Endometrial microvascular endothelial cells (primary cell): ENCODE measurements around the gene TMEM25. TPM values are rescaled to one million over a fixed set of nuclear protein-coding genes. Genes with fewer than 3 reads are reported as not detected.
"Not testable (repeated sequence)": the region's sequence is repeated elsewhere in the genome, so short reads cannot be mapped to it uniquely, and the experiment has no call there.

Experiments used
- in situ Hi-C: cut with HindIII; loops from 2 replicates; pipeline ENCODE4 v1.10.0; 2017; ENCODE audit warnings: low sequenced_read_pairs, low pct_unique_long_range_greater_than_20kb; ENCODE audit errors: inconsistent ontology term
- total RNA-seq: library from RNA; depleted of rRNA; stranded (reverse); fragments of >200 nt; gene quantifications from one replicate; pipeline ENCODE4 v1.2.3, GENCODE V29; 2015; ENCODE audit errors: inconsistent ontology term

TMEM25 gene
- total RNA-seq, 1 donor from 2014 or later, result 30.3 TPM

GRCh38 chr11:118572061-118572980 lies 41.3 kb downstream of the TMEM25 start, which contains the start of gene ARCN1:
TSS of gene ARCN1 (plus strand) at chr11:118572409. CDS start at chr11:118572548, 139 bp downstream.
- in situ Hi-C loops, result no loop called here

- in situ Hi-C loops, result no loop called here
These were observed 42.1 kb downstream of the TMEM25 start for GRCh38 chr11:118572981-118573550.

- in situ Hi-C loops, result no loop called here
These were observed 43.6 kb downstream of the TMEM25 start for GRCh38 chr11:118574636-118575035.

- in situ Hi-C loops, result not testable (repeated sequence)
These were observed 47.0 kb downstream of the TMEM25 start for GRCh38 chr11:118577995-118578394.

GRCh38 chr11:118581057-118581456 lies 50.1 kb downstream of the TMEM25 start:
- in situ Hi-C loops, result no loop called here

Other genes with a start within 250 kb of the TMEM25 start
- gene CD3E, start 226.5 kb upstream of the TMEM25 start, total RNA-seq, result not detected
- gene CD3D, start 188.5 kb upstream of the TMEM25 start, total RNA-seq, result not detected
- not detected for gene CD3G, start 186.8 kb upstream of the TMEM25 start, total RNA-seq
- gene UBE4A, start 171.6 kb upstream of the TMEM25 start, total RNA-seq, result 53.0 TPM
- 66.7 TPM for gene ATP5MG, start 129.6 kb upstream of the TMEM25 start, total RNA-seq
- gene KMT2A, start 94.7 kb upstream of the TMEM25 start, total RNA-seq, result 29.9 TPM
- not detected for gene TTC36, start 3.7 kb upstream of the TMEM25 start, total RNA-seq
- 43.4 TPM for gene IFT46, start 34.7 kb downstream of the TMEM25 start, total RNA-seq
- 127 TPM for gene ARCN1, start 41.2 kb downstream of the TMEM25 start, total RNA-seq
- 91.4 TPM for gene PHLDB1, start 76.4 kb downstream of the TMEM25 start, total RNA-seq
- not detected for gene TREH, start 148.5 kb downstream of the TMEM25 start, total RNA-seq